GM19397 (cell line): ENCODE measurements around the gene DCAF6.
"Not testable (repeated sequence)": the region's sequence is repeated elsewhere in the genome, so short reads cannot be mapped to it uniquely, and the experiment has no call there.

Experiments used
- ATAC-seq: cut with Tn5 transposase; IDR thresholded peaks from one replicate; pipeline ENCODE4 v1.9.1; 2021; ENCODE audit warnings: mild to moderate bottlenecking, moderate library complexity; ENCODE audit not compliant: unreplicated experiment

The DCAF6 gene

GRCh38 chr1:167936068-167936929 lies at the start of gene DCAF6:
DCAF6 (plus strand) TSS chr1:167936683; CDS start chr1:167936912, 229 bp downstream.
- ATAC-seq: peak; percentile 79

- not testable (repeated sequence) for ATAC-seq
Measured at GRCh38 chr1:167887187-167887586, 49.3 kb upstream of the DCAF6 start.

GRCh38 chr1:167890400-167890799 lies 46.1 kb upstream of the DCAF6 start:
- no peak for ATAC-seq

- ATAC-seq: no peak
Measured at GRCh38 chr1:167893798-167894197, 42.7 kb upstream of the DCAF6 start.

- no peak for ATAC-seq
Measured at GRCh38 chr1:167898578-167899222, 37.8 kb upstream of the DCAF6 start.

GRCh38 chr1:167899253-167899681 lies 37.2 kb upstream of the DCAF6 start:
- no peak for ATAC-seq

- ATAC-seq: no peak
Measured at GRCh38 chr1:167900907-167901306, 35.6 kb upstream of the DCAF6 start.

- no peak for ATAC-seq
Measured at GRCh38 chr1:167904652-167905130, 31.8 kb upstream of the DCAF6 start.

GRCh38 chr1:167905182-167905581 lies 31.3 kb upstream of the DCAF6 start:
- no peak for ATAC-seq

GRCh38 chr1:167905671-167906070 lies 30.8 kb upstream of the DCAF6 start:
- no peak for ATAC-seq

GRCh38 chr1:167909691-167910180 lies 26.7 kb upstream of the DCAF6 start:
- ATAC-seq: no peak

- no peak for ATAC-seq
Measured at GRCh38 chr1:167910530-167910929, 26.0 kb upstream of the DCAF6 start.

- no peak for ATAC-seq
Measured at GRCh38 chr1:167911413-167911812, 25.1 kb upstream of the DCAF6 start.

GRCh38 chr1:167912294-167912693 lies 24.2 kb upstream of the DCAF6 start:
- no peak for ATAC-seq

- ATAC-seq: no peak
Measured at GRCh38 chr1:167913895-167914496, 22.5 kb upstream of the DCAF6 start, which contains the start of gene ADCY10. ADCY10 (minus strand) TSS chr1:167914134; CDS start chr1:167905140, 8,994 bp downstream.

- ATAC-seq: no peak
Measured at GRCh38 chr1:167915569-167915968, 20.9 kb upstream of the DCAF6 start.

- no peak for ATAC-seq
Measured at GRCh38 chr1:167916766-167917511, 19.5 kb upstream of the DCAF6 start.

- no peak for ATAC-seq
Measured at GRCh38 chr1:167922023-167922422, 14.5 kb upstream of the DCAF6 start.

GRCh38 chr1:167922611-167923074 lies 13.8 kb upstream of the DCAF6 start:
- ATAC-seq: no peak

GRCh38 chr1:167923324-167924056 lies 13.0 kb upstream of the DCAF6 start:
- no peak for ATAC-seq
